H1 (cell line): Measurements from ENCODE around the gene ARHGAP26. TPM values are rescaled to one million over a fixed set of nuclear protein-coding genes. Genes with fewer than 3 reads are reported as not detected.

Experiments used
- CTCF ChIA-PET: fragments of 300-600 bp; sonication (Branson Sonifier 250); formaldehyde crosslinking; loops from one replicate; lab custom pipeline; 2021; ENCODE audit not compliant: partially characterized antibody; lab: Charles Lee
- POLR2A ChIA-PET: fragments of 300-600 bp; sonication (Branson Sonifier 250); formaldehyde crosslinking; loops from one replicate; lab custom pipeline; 2021; ENCODE audit warnings: inconsistent platforms; ENCODE audit not compliant: partially characterized antibody; lab: Charles Lee
- DNase-seq, 2 experiments: peaks; one replicate each; pipeline versions ENCODE4 v3.0.0 to v3.0.0-alpha.2; 2010 to 2022; ENCODE audit warnings: low spot score in 2 of 2, low read depth in 1 of 2, mixed read lengths in 1 of 2
- FAIRE-seq: peaks from 2 replicates; lab custom pipeline; 2011; peaks lifted over from hg19 to GRCh38; lab: Jason Lieb, UNC
- H2AFZ ChIP-seq: 2 replicates; pipeline ENCODE4 v1.8.1; 2012; ENCODE audit warnings: low read length, inconsistent platforms
- H2AK5ac ChIP-seq: 2 replicates; pipeline ENCODE4 v1.6.1; 2013; ENCODE audit warnings: low read depth, low read length
- H2BK120ac ChIP-seq: replicated peaks from 2 replicates; pipeline ENCODE3; 2013; ENCODE audit warnings: low read depth, low read length, inconsistent platforms
- H2BK12ac ChIP-seq: 2 replicates; pipeline ENCODE4 v1.6.1; 2013; ENCODE audit warnings: low read depth, low read length
- H2BK15ac ChIP-seq: 2 replicates; pipeline ENCODE4 v1.6.1; 2013; ENCODE audit warnings: low read length
- H2BK20ac ChIP-seq: 2 replicates; pipeline ENCODE4 v1.6.1; 2013; ENCODE audit warnings: low read length
- H2BK5ac ChIP-seq: 2 replicates; pipeline ENCODE4 v1.6.1; 2013; ENCODE audit warnings: low read depth, low read length
- H3K14ac ChIP-seq: 2 replicates; pipeline ENCODE4 v1.6.1; 2013; ENCODE audit warnings: inconsistent platforms; ENCODE audit not compliant: insufficient read length
- H3K18ac ChIP-seq: 2 replicates; pipeline ENCODE4 v1.6.1; 2013; ENCODE audit warnings: low read length; ENCODE audit errors: extremely low read depth
- H3K23ac ChIP-seq: 2 replicates; pipeline ENCODE4 v1.6.1; 2013; ENCODE audit warnings: inconsistent platforms; ENCODE audit not compliant: insufficient read length
- H3K23me2 ChIP-seq: 2 replicates; pipeline ENCODE4 v1.6.1; 2013; ENCODE audit warnings: low read depth, low read length
- H3K27ac ChIP-seq: 2 replicates; pipeline ENCODE4 v1.6.1; 2011; ENCODE audit warnings: low read depth, low read length, inconsistent platforms
- H3K27me3 ChIP-seq, 4 experiments: replicated peaks in 1 of 4; 1 replicate in 1 of 4; 2 replicates in 3 of 4; pipeline versions ENCODE4 v1.6.1 to v1.8.1; 2011 to 2013; ENCODE audit warnings: low read length in 3 of 4, mild to moderate bottlenecking in 3 of 4, inconsistent platforms in 2 of 4, mixed read lengths in 2 of 4, moderate library complexity in 1 of 4; ENCODE audit not compliant: control insufficient read depth in 3 of 4, insufficient read depth in 3 of 4; ENCODE audit errors: extremely low read depth in 1 of 4
- H3K36me3 ChIP-seq, 4 experiments: 2 replicates each; pipeline versions ENCODE4 v1.6.1 to v1.8.1; 2011 to 2013; ENCODE audit warnings: mild to moderate bottlenecking in 4 of 4, low read length in 3 of 4, moderate library complexity in 2 of 4, control low read depth in 1 of 4, inconsistent platforms in 1 of 4; ENCODE audit not compliant: insufficient read depth in 4 of 4, control insufficient read depth in 2 of 4
- H3K4ac ChIP-seq: replicated peaks from 2 replicates; pipeline ENCODE3; 2013; ENCODE audit warnings: low read length, low read depth, mixed read lengths, inconsistent platforms; ENCODE audit not compliant: insufficient read length
- H3K4me1 ChIP-seq, 4 experiments: replicated peaks in 1 of 4; 1 replicate in 1 of 4; 2 replicates in 3 of 4; pipeline versions ENCODE4 v1.6.1 to v1.8.1; 2011 to 2013; ENCODE audit warnings: low read length in 3 of 4, inconsistent platforms in 2 of 4, mixed read lengths in 1 of 4; ENCODE audit not compliant: insufficient read depth in 4 of 4, control insufficient read depth in 3 of 4
- H3K4me2 ChIP-seq, 2 experiments: 2 replicates each; pipeline versions ENCODE4 v1.6.1 to v1.8.1; 2011 to 2013; ENCODE audit warnings: low read depth in 2 of 2, low read length in 2 of 2, control low read depth in 1 of 2, inconsistent platforms in 1 of 2, mild to moderate bottlenecking in 1 of 2; ENCODE audit not compliant: insufficient read depth in 1 of 2
- H3K4me3 ChIP-seq, 4 experiments: fragments of 200-600, 300-600 bp in 1 of 4; sonication (generic), shearing (Covaris generic), sonication (Bioruptor Twin) in 1 of 4; 2 replicates each; pipeline versions ENCODE4 v1.5.1 to v1.8.1; 2011 to 2016; ENCODE audit warnings: low read length in 4 of 4, low read depth in 3 of 4, control low read depth in 2 of 4, inconsistent platforms in 2 of 4, mild to moderate bottlenecking in 2 of 4, mixed read lengths in 1 of 4, moderate library complexity in 1 of 4; ENCODE audit not compliant: insufficient read depth in 2 of 4; ENCODE audit errors: extremely low read depth in 1 of 4
- H3K56ac ChIP-seq: replicated peaks from 2 replicates; pipeline ENCODE3; 2013; ENCODE audit warnings: low read depth, mild to moderate bottlenecking, mixed read lengths, low read length, inconsistent platforms; ENCODE audit not compliant: insufficient read length
- H3K79me1 ChIP-seq: 2 replicates; pipeline ENCODE4 v1.6.1; 2013; ENCODE audit warnings: low read depth, low read length, control low read depth
- H3K79me2 ChIP-seq, 2 experiments: 2 replicates each; pipeline versions ENCODE4 v1.6.1 to v1.8.1; 2012 to 2013; ENCODE audit warnings: low read length in 2 of 2, mild to moderate bottlenecking in 2 of 2, inconsistent platforms in 1 of 2; ENCODE audit not compliant: insufficient read depth in 2 of 2, control insufficient read depth in 1 of 2
- H3K9ac ChIP-seq, 4 experiments: replicated peaks in 1 of 4; 1 replicate in 1 of 4; 2 replicates in 3 of 4; pipeline versions ENCODE4 v1.6.1 to v1.8.1; 2011 to 2013; ENCODE audit warnings: low read depth in 3 of 4, low read length in 3 of 4, control low read depth in 2 of 4, mild to moderate bottlenecking in 2 of 4, moderate library complexity in 2 of 4, inconsistent platforms in 1 of 4; ENCODE audit errors: extremely low read depth in 1 of 4
- H3K9me3 ChIP-seq, 2 experiments: 2 replicates each; pipeline versions ENCODE4 v1.6.1 to v1.8.1; 2012 to 2013; ENCODE audit warnings: mild to moderate bottlenecking in 2 of 2, moderate library complexity in 2 of 2, control low read depth in 1 of 2, inconsistent platforms in 1 of 2, low read depth in 1 of 2, low read length in 1 of 2, mixed read lengths in 1 of 2; ENCODE audit not compliant: insufficient read depth in 2 of 2
- H4K20me1 ChIP-seq, 2 experiments: replicated peaks in 1 of 2; 2 replicates each; pipeline versions ENCODE3 to v1.8.1; 2011 to 2013; ENCODE audit warnings: inconsistent platforms in 2 of 2, low read length in 2 of 2, mild to moderate bottlenecking in 1 of 2; ENCODE audit not compliant: insufficient read depth in 2 of 2, control insufficient read depth in 1 of 2
- H4K5ac ChIP-seq: 2 replicates; pipeline ENCODE4 v1.6.1; 2013; ENCODE audit warnings: low read length, low read depth, mixed read lengths, inconsistent platforms; ENCODE audit not compliant: insufficient read length
- H4K8ac ChIP-seq: 2 replicates; pipeline ENCODE4 v1.8.0; 2013; ENCODE audit warnings: mild to moderate bottlenecking, moderate library complexity, low read length, inconsistent platforms; ENCODE audit not compliant: insufficient read depth; ENCODE audit errors: extremely low read depth
- H4K91ac ChIP-seq: replicated peaks from 2 replicates; pipeline ENCODE3; 2013; ENCODE audit warnings: low read length, mixed read lengths, inconsistent platforms; ENCODE audit not compliant: insufficient read length
- BRCA1 ChIP-seq: IDR thresholded peaks from 2 replicates; pipeline ENCODE4 v1.6.1; 2012; ENCODE audit warnings: low read depth, low read length, improper control_type of control experiment
- CEBPB ChIP-seq: IDR thresholded peaks from 2 replicates; pipeline ENCODE4 v1.6.1; 2012; ENCODE audit warnings: low read depth, low read length
- CREB1 ChIP-seq: IDR thresholded peaks from 2 replicates; pipeline ENCODE4 v1.6.1; 2012; ENCODE audit warnings: inconsistent platforms
- E2F6 ChIP-seq: IDR thresholded peaks from 2 replicates; pipeline ENCODE4 v1.6.1; 2012; ENCODE audit warnings: inconsistent platforms
- EGR1 ChIP-seq: IDR thresholded peaks from 2 replicates; pipeline ENCODE4 v1.6.1; 2011; ENCODE audit warnings: low read depth, low read length, borderline replicate concordance
- EZH2 ChIP-seq: fragments of 200-600 bp; sonication (generic); IDR thresholded peaks from 2 replicates; pipeline ENCODE4 v1.7.1; 2012; ENCODE audit warnings: low read depth, mild to moderate bottlenecking, moderate library complexity, low read length, inconsistent platforms; ENCODE audit not compliant: severe bottlenecking
- KDM4A ChIP-seq: IDR thresholded peaks from one replicate; pipeline ENCODE4 v1.7.1; 2012; ENCODE audit warnings: low read depth, mild to moderate bottlenecking, moderate library complexity, low read length, inconsistent platforms; ENCODE audit not compliant: severe bottlenecking
- NANOG ChIP-seq: IDR thresholded peaks from 2 replicates; pipeline ENCODE4 v1.6.1; 2011; ENCODE audit warnings: low read length, low read depth, mild to moderate bottlenecking, inconsistent platforms; ENCODE audit not compliant: insufficient read depth, poor library complexity, severe bottlenecking
- PHF8 ChIP-seq: fragments of 200-600 bp; sonication (generic); conservative IDR thresholded peaks from 2 replicates; pipeline ENCODE4 v1.7.1; 2012; ENCODE audit warnings: low read depth, mild to moderate bottlenecking, inconsistent platforms, low read length, moderate library complexity
- POLR2A ChIP-seq, 2 experiments: IDR thresholded peaks; 1 replicate in 1 of 2; 2 replicates in 1 of 2; pipeline ENCODE4 v1.6.1; 2011; ENCODE audit warnings: low read depth in 2 of 2, low read length in 2 of 2, mild to moderate bottlenecking in 2 of 2; ENCODE audit errors: control extremely low read depth in 1 of 2
- POU5F1 ChIP-seq: IDR thresholded peaks from 2 replicates; pipeline ENCODE4 v1.6.1; 2011; ENCODE audit warnings: low read depth, mild to moderate bottlenecking, low read length, moderate library complexity
- TEAD4 ChIP-seq: IDR thresholded peaks from 2 replicates; pipeline ENCODE4 v1.6.1; 2012; ENCODE audit warnings: low read depth, low read length, inconsistent platforms, mixed read lengths
- YY1 ChIP-seq: IDR thresholded peaks from 2 replicates; pipeline ENCODE4 v1.6.1; 2011; ENCODE audit warnings: low read depth, mild to moderate bottlenecking, low read length
- WGBS, 2 experiments: shearing (Covaris generic) in 1 of 2; methylation state at CpG; one replicate each; pipeline versions ENCODE4 v1.1.6 to v1.1.7; 2013 to 2015; ENCODE audit warnings: low lambda C conversion rate in 2 of 2, mixed read lengths in 2 of 2, inconsistent platforms in 1 of 2, low coverage in 1 of 2, missing lambda C conversion rate in 1 of 2; ENCODE audit not compliant: insufficient replicate concordance in 2 of 2, insufficient coverage in 1 of 2, insufficient read length in 1 of 2; ENCODE audit errors: extremely low coverage in 1 of 2, missing lambda C conversion rate in 1 of 2; 5-methylcytosine and 5-hydroxymethylcytosine counted together
- polyA plus RNA-seq, 7 experiments: library from polyadenylated mRNA; depleted of rRNA in 3 of 7; stranded (reverse) in 5 of 7; unstranded in 2 of 7; fragments of >200 nt in 5 of 7; fragments of 200-250 nt in 2 of 7; gene quantifications; 1 replicate in 5 of 7; 2 replicates in 1 of 7; 4 replicates in 1 of 7; pipeline versions ENCODE4 v1.2.1 to v1.2.3, GENCODE V29; 2011 to 2013; ENCODE audit warnings: missing spikeins in 2 of 7, mixed read lengths in 2 of 7
- total RNA-seq: library from RNA; stranded (reverse); fragmentation: NEBNext Ultra II Directional; extraction: Animal tissue kit (Norgen Biotek cat#: 25700); gene quantifications from 2 replicates; pipeline ENCODE4 v1.2.1, GENCODE V29; 2021
- TF ChIP-seq, protein P1 (sequence below): IDR thresholded peaks from 2 replicates; pipeline ENCODE4 v1.6.1; 2011; ENCODE audit warnings: low read length, improper control_type of control experiment

ARHGAP26 gene
- total and polyA plus RNA-seq, 2 of the 8 experiments (the other 6 are each of a cell fraction or from before 2014, with no cell fraction given), result 7.1 to 24.8 TPM

DNA sequence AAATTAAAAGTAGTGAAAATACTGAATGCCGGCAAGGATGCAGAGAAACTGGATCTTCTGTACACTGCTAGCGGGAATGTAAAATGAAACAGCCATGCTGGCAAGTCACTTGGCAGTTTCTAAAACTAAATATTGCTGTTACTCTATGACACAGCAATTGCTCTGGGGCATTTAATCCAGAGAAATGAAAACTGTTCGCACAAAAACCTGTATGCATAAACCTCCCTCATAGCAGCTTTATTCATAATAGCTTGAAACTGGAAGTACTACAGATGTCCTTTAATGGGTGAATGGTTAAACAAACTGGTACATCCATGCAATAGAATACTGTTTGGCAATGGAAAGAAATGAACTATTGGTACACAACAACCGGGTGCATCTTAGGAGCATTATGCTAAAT lies 167.2 kb downstream of the ARHGAP26 start:
- no peaks in the 10 kb centered on the region for H3K79me1 ChIP-seq
- peaks cover 0 to 5% (median 0%) of the 10 kb centered on the region in 4 experiments; a peak in 3 of 8 replicates for H3K36me3 ChIP-seq
- no peaks in the 10 kb centered on the region for H3K79me2 ChIP-seq
- 97% methylated on average over 4 of the region's 4 CpGs; no CpG with 5 or more reads in 1 of the 2 experiments for WGBS, 2 experiments
- no peaks in the 10 kb centered on the region; the same call in 1 of the 2 replicates for H3K23me2 ChIP-seq
- H3K27me3 ChIP-seq, result no peaks in the 10 kb centered on the region
- H2BK120ac ChIP-seq, result no peak overlapping the region
- no peak overlapping the region for H4K8ac ChIP-seq
- no peak overlapping the region for H2BK20ac ChIP-seq
- no peak overlapping the region for H3K14ac ChIP-seq
- no peak overlapping the region for H2BK12ac ChIP-seq
- H3K4ac ChIP-seq, result no peak overlapping the region
- H3K23ac ChIP-seq, result no peak overlapping the region
- H2AFZ ChIP-seq, result no peak overlapping the region
- H2AK5ac ChIP-seq, result no peak overlapping the region
- no peak overlapping the region for H4K5ac ChIP-seq
- no peak overlapping the region for H2BK15ac ChIP-seq
- no peak overlapping the region for H2BK5ac ChIP-seq
- DNase-seq, result no peak
- H4K20me1 ChIP-seq, result no peaks in the 10 kb centered on the region
- CTCF ChIA-PET, result interaction anchor here (1.1 to 3.0 kb wide), 2 partner anchors 16 to 22 kb away, joined by 3 to 15 read pairs; no protein-coding TSS in a partner anchor
- H3K4me1 ChIP-seq, result no peaks in the 10 kb centered on the region; a peak in 1 of 7 replicates
- POLR2A ChIA-PET, result no interaction called here
- no peak overlapping the region for H3K56ac ChIP-seq
- FAIRE-seq, result no peak
- H3K9me3 ChIP-seq, result no peaks in the 10 kb centered on the region
- H3K9ac ChIP-seq, result no peak overlapping the region
- H3K4me3 ChIP-seq, result no peak overlapping the region
- H4K91ac ChIP-seq, result no peak overlapping the region
- no peak overlapping the region for H3K27ac ChIP-seq
- H3K4me2 ChIP-seq, result no peak overlapping the region
- H3K18ac ChIP-seq, result no peak overlapping the region
- TF ChIP-seq, protein P1, sequence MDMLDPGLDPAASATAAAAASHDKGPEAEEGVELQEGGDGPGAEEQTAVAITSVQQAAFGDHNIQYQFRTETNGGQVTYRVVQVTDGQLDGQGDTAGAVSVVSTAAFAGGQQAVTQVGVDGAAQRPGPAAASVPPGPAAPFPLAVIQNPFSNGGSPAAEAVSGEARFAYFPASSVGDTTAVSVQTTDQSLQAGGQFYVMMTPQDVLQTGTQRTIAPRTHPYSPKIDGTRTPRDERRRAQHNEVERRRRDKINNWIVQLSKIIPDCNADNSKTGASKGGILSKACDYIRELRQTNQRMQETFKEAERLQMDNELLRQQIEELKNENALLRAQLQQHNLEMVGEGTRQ, result no peak
- TF ChIP-seq POU5F1, result no peak
- TF ChIP-seq POLR2A (IDR thresholded peaks at IDR 0.05; ENCODE audit: control extremely low read depth in 1 of 2, low read depth in 2 of 2, low read length in 2 of 2), result no peak
- no peak for TF ChIP-seq EZH2
- no peak for TF ChIP-seq KDM4A
- no peak for TF ChIP-seq BRCA1
- TF ChIP-seq CEBPB, result no peak
- TF ChIP-seq YY1, result no peak
- no peak for TF ChIP-seq CREB1
- TF ChIP-seq EGR1, result no peak
- TF ChIP-seq NANOG, result no peak
- no peak for TF ChIP-seq TEAD4
- TF ChIP-seq E2F6, result no peak
- no peak for TF ChIP-seq PHF8
